Breast epithelium (tissue), 4 donors: ENCODE measurements around the gene ZNF282. TPM values are rescaled to one million over a fixed set of nuclear protein-coding genes. Genes with fewer than 3 reads are reported as not detected.

ENCODE experiments used
- DNase-seq, 2 donors: peaks; one replicate each; pipeline ENCODE4 v3.0.0-alpha.2; 2019; ENCODE audit warnings: low spot score in 2 of 2
- H3K27ac ChIP-seq, 2 donors: fragments of 200-600 bp; sonication (generic) in 1 of 2; one replicate each; pipeline ENCODE4 v1.5.1; 2016 to 2019; ENCODE audit warnings: mild to moderate bottlenecking in 1 of 2
- H3K27me3 ChIP-seq, 2 donors: fragments of 200-600 bp; sonication (generic) in 1 of 2; one replicate each; pipeline versions ENCODE4 v1.5.1 to v1.6.0; 2017 to 2019; ENCODE audit warnings: control low read depth in 1 of 2, mild to moderate bottlenecking in 1 of 2
- H3K36me3 ChIP-seq: fragments of 200-600 bp; one replicate; pipeline ENCODE4 v1.5.1; 2019
- H3K4me1 ChIP-seq, 2 donors: fragments of 200-600 bp; sonication (generic); one replicate each; pipeline ENCODE4 v1.5.1; 2016 to 2019; ENCODE audit warnings: control low read depth in 1 of 2
- H3K4me3 ChIP-seq, 3 donors: fragments of 200-600 bp; sonication (generic); 1 replicate in 2 of 3; 2 replicates in 1 of 3; pipeline ENCODE4 v1.5.1; 2016 to 2019; ENCODE audit warnings: mild to moderate bottlenecking in 3 of 3, moderate library complexity in 2 of 3
- H3K9me3 ChIP-seq, 2 donors: fragments of 200-600 bp; sonication (generic) in 1 of 2; one replicate each; pipeline ENCODE4 v1.5.1; 2016 to 2019; ENCODE audit warnings: control low read depth in 1 of 2
- POLR2A ChIP-seq: fragments of 450-650 bp; IDR thresholded peaks from one replicate; pipeline ENCODE4 v1.6.1; 2016; ENCODE audit warnings: antibody characterized with exemption, mild to moderate bottlenecking, moderate library complexity
- POLR2AphosphoS5 ChIP-seq, 3 donors: sonication (generic); formaldehyde crosslinking; IDR thresholded peaks; one replicate each; pipeline ENCODE4 v1.6.1; 2017; ENCODE audit warnings: antibody characterized with exemption in 3 of 3
- intact Hi-C: fragments of 100-400 bp; cut with DNase I; formaldehyde crosslinking; loops from one replicate; pipeline ENCODE4 v1.15.1; 2023; ENCODE audit warnings: low total_unique reads
- total RNA-seq, 3 donors: library from RNA; depleted of rRNA; stranded (reverse); fragments of >200 nt; gene quantifications; one replicate each; pipeline ENCODE4 v1.1.0, GENCODE V29; 2016
- TF ChIP-seq, protein P1 (sequence below), 3 donors: fragments of 450-650 bp; IDR thresholded peaks; one replicate each; pipeline ENCODE4 v1.5.1; 2016 to 2017; ENCODE audit warnings: antibody characterized with exemption in 3 of 3, mild to moderate bottlenecking in 3 of 3, moderate library complexity in 3 of 3

The ZNF282 gene
- total RNA-seq, 3 donors from 2014 or later, result 13.0 to 19.2 (median 17.4) TPM

DNA sequence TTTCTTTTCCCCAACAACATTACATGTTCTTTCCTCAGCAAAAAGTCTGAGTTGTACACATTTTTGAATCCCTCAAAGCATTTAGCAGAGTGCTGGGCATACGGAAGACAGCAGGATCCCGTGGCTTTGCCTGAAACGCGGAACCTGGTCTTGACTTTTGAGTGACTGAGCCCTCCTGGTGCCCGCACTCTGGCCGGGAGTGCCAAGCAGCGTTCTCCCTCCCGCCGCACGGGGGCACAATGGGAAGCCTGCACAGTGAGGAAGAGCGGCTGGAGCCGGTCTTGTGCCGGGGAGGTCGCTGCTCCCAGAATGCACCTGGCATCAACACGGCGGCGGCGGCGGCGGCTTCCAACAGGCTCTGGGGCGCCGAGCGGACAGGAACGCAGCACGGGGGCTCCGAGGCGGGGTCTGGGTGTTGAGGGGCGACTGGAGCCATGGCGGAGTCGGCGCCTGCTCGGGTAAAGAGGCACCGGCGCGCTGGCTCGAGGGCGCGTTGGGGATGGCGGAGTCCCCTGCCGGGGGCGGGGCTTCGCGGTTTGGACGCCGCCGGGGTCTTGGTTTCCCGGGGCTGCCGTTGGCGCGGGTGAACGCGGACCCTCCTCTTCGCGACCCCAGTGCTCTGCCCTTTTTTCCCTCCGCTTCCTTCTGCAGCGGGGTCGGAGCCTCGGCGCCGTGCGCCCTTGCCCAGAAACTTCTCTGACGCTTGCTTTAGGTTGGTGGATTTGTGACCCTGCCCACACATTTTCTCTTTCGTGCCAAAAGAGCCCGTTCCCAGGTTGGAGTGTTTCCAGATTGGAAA, 44.2 kb downstream of the ZNF282 start, which contains the start of gene ZNF212:
Gene ZNF212 (plus strand): TSS at position 307 of the 799 bp plus-strand sequence. CDS start 128 bp downstream, at position 435.
- peaks cover 0 to 6% of the 10 kb centered on the region in 2 donors for H3K9me3 ChIP-seq
- peak within 1 kb of the TSS; percentile 93 to 99 (median 98) for H3K4me3 ChIP-seq
- H3K36me3 ChIP-seq, result no peaks in the 10 kb centered on the region
- peak in 2 of 3 donors; percentile 56 to 73 for TF ChIP-seq POLR2AphosphoS5 (IDR thresholded peaks at IDR 0.05)
- TF ChIP-seq POLR2A, result peak; percentile 24
- TF ChIP-seq, protein P1, sequence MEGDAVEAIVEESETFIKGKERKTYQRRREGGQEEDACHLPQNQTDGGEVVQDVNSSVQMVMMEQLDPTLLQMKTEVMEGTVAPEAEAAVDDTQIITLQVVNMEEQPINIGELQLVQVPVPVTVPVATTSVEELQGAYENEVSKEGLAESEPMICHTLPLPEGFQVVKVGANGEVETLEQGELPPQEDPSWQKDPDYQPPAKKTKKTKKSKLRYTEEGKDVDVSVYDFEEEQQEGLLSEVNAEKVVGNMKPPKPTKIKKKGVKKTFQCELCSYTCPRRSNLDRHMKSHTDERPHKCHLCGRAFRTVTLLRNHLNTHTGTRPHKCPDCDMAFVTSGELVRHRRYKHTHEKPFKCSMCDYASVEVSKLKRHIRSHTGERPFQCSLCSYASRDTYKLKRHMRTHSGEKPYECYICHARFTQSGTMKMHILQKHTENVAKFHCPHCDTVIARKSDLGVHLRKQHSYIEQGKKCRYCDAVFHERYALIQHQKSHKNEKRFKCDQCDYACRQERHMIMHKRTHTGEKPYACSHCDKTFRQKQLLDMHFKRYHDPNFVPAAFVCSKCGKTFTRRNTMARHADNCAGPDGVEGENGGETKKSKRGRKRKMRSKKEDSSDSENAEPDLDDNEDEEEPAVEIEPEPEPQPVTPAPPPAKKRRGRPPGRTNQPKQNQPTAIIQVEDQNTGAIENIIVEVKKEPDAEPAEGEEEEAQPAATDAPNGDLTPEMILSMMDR (IDR thresholded peaks at IDR 0.05), result peak; percentile 61 to 80 (median 70)
- intact Hi-C loops, result no loop called here
- no peaks in the 10 kb centered on the region for H3K27me3 ChIP-seq
- peak; percentile 87 to 91 for DNase-seq
- peak within 1 kb of the TSS; percentile 81 to 82 for H3K27ac ChIP-seq
- H3K4me1 ChIP-seq, result peaks cover 0 to 10% of the 10 kb centered on the region in 2 donors

- TF ChIP-seq, protein P1 (IDR thresholded peaks at IDR 0.05), result no peak
- TF ChIP-seq POLR2AphosphoS5 (IDR thresholded peaks at IDR 0.05), result no peak
- TF ChIP-seq POLR2A, result no peak
- Histone ChIP-seq H3K9me3 (peaks cover 0 to 6% of the 10 kb centered on the region in 2 donors), H3K36me3 (no peaks in the 10 kb centered on the region), H3K4me1 (peaks cover 0 to 10% of the 10 kb centered on the region in 2 donors), H3K4me3 (peak overlapping the region; percentile 93 to 99 (median 98)), H3K27me3 (no peaks in the 10 kb centered on the region), H3K27ac (no peak overlapping the region)
- intact Hi-C loops, result no loop called here
- no peak for DNase-seq
Measured at GRCh38 chr7:149240637-149241036, 45.3 kb downstream of the ZNF282 start.

GRCh38 chr7:149241696-149242095, 46.4 kb downstream of the ZNF282 start:
- H3K9me3 ChIP-seq, result peaks cover 0 to 6% of the 10 kb centered on the region in 2 donors
- H3K4me3 ChIP-seq, result no peak overlapping the region
- H3K27ac ChIP-seq, result no peak overlapping the region
- no peak for DNase-seq
- peaks cover 0 to 10% of the 10 kb centered on the region in 2 donors for H3K4me1 ChIP-seq
- H3K36me3 ChIP-seq, result no peaks in the 10 kb centered on the region
- TF ChIP-seq POLR2AphosphoS5 (IDR thresholded peaks at IDR 0.05), result no peak
- TF ChIP-seq, protein P1 (IDR thresholded peaks at IDR 0.05), result no peak
- TF ChIP-seq POLR2A, result no peak
- H3K27me3 ChIP-seq, result no peaks in the 10 kb centered on the region
- intact Hi-C loops, result no loop called here

DNA sequence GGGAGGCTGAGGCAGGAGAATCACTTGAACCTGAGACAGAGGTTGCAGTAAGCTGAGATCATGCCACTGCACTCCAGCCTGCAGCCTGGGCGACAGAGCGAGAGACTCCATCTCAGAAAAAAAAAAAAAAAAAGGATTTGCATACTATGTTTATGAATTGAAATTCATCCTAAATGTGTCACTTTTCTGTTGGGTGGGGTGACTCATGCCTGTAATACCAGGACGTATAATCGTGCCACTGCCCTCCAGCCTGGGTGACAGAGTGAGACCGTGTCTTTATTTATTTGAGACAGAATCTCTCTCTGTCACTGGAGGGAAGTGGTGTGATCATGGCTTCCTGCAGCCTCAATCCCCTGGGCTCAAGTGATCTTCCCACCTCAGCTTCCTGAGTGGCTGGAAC, 49.9 kb downstream of the ZNF282 start:
- no peak for DNase-seq
- no peaks in the 10 kb centered on the region for H3K27me3 ChIP-seq
- H3K36me3 ChIP-seq, result no peaks in the 10 kb centered on the region
- H3K4me3 ChIP-seq, result no peak overlapping the region
- H3K27ac ChIP-seq, result no peak overlapping the region
- TF ChIP-seq, protein P1 (IDR thresholded peaks at IDR 0.05), result no peak
- no peak for TF ChIP-seq POLR2AphosphoS5 (IDR thresholded peaks at IDR 0.05)
- no peak for TF ChIP-seq POLR2A
- intact Hi-C loops, result no loop called here
- H3K4me1 ChIP-seq, result peaks cover 0 to 9% of the 10 kb centered on the region in 2 donors
- peaks cover 0 to 6% of the 10 kb centered on the region in 2 donors for H3K9me3 ChIP-seq

DNA sequence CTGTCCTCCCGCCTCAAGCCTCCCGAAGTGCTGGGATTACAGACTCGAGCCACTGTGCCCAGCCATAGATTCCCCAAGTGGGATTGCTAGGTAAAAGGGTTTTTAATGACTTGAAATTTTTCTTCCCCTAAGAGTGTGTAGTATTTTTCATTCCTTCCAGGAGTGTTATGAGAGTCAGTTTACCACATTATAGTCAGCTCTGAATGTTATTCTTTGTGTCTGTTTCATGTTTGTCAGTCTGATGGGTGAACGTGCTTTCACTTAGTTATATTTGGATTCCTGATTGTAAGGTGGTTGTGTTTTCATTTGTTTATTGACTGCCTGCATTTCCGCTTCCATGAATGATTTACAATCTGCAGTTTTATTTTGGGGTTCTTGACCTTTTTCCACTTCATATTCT, 50.4 kb downstream of the ZNF282 start:
- H3K27me3 ChIP-seq, result no peaks in the 10 kb centered on the region
- H3K4me1 ChIP-seq, result peaks cover 0 to 4% of the 10 kb centered on the region in 2 donors
- intact Hi-C loops, result no loop called here
- DNase-seq, result no peak
- no peak for TF ChIP-seq POLR2AphosphoS5 (IDR thresholded peaks at IDR 0.05)
- TF ChIP-seq, protein P1 (IDR thresholded peaks at IDR 0.05), result no peak
- TF ChIP-seq POLR2A, result no peak
- no peak overlapping the region for H3K4me3 ChIP-seq
- H3K36me3 ChIP-seq, result no peaks in the 10 kb centered on the region
- no peak overlapping the region for H3K27ac ChIP-seq
- peaks cover 0 to 6% of the 10 kb centered on the region in 2 donors for H3K9me3 ChIP-seq
